LNCaP clone FGC (cell line): Measurements from ENCODE around the gene SLC9A6.
"Not testable (repeated sequence)": the region's sequence is repeated elsewhere in the genome, so short reads cannot be mapped to it uniquely, and the experiment has no call there.

Source experiments
- DNase-seq: peaks from one replicate; pipeline ENCODE4 v3.0.0-alpha.2; 2011; ENCODE audit warnings: low read depth
- H3K4me3 ChIP-seq: 2 replicates; pipeline ENCODE4 v1.5.1; 2011; ENCODE audit warnings: mild to moderate bottlenecking, low read depth, low read length, control low read depth
- TF ChIP-seq, protein P1 (sequence below): IDR thresholded peaks from 2 replicates; pipeline ENCODE4 v1.5.1; 2012; ENCODE audit warnings: mild to moderate bottlenecking; ENCODE audit not compliant: control insufficient read depth, insufficient read depth; ENCODE audit errors: extremely low read depth

The SLC9A6 gene

DNA sequence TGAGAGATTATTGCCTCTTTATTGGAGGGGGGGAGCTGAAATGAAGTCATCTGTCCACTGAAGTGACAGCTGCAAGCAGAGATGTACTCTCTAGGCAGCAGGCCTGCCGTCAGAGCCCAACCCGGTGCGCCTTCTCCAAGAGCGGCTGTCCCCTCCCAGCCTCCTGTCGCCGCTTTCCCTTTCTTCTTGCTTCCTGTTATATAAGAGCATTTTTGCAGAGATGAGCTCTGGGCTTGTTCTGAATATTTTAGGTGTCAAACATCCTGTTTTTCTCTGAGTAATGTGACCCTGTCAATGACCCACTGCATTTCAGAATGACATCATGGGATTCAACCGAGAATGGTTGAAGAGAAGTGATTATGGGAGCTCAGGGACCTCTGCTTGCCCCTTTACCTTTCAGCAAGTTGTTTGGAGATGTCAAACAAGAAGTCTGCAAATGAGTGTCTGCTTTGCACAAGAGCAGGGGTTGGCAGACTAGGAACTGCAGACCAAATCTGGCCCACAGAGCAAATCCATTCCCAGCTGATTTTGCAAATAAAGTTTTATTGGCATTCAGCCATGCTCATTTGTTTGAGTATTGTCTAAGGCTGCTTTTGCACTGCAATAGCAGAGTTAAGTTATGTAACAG is 79.9 kb downstream of the SLC9A6 start:
- no peak for DNase-seq
- TF ChIP-seq, protein P1, sequence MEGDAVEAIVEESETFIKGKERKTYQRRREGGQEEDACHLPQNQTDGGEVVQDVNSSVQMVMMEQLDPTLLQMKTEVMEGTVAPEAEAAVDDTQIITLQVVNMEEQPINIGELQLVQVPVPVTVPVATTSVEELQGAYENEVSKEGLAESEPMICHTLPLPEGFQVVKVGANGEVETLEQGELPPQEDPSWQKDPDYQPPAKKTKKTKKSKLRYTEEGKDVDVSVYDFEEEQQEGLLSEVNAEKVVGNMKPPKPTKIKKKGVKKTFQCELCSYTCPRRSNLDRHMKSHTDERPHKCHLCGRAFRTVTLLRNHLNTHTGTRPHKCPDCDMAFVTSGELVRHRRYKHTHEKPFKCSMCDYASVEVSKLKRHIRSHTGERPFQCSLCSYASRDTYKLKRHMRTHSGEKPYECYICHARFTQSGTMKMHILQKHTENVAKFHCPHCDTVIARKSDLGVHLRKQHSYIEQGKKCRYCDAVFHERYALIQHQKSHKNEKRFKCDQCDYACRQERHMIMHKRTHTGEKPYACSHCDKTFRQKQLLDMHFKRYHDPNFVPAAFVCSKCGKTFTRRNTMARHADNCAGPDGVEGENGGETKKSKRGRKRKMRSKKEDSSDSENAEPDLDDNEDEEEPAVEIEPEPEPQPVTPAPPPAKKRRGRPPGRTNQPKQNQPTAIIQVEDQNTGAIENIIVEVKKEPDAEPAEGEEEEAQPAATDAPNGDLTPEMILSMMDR, result no peak
- H3K4me3 ChIP-seq, result no peak overlapping the region

DNA sequence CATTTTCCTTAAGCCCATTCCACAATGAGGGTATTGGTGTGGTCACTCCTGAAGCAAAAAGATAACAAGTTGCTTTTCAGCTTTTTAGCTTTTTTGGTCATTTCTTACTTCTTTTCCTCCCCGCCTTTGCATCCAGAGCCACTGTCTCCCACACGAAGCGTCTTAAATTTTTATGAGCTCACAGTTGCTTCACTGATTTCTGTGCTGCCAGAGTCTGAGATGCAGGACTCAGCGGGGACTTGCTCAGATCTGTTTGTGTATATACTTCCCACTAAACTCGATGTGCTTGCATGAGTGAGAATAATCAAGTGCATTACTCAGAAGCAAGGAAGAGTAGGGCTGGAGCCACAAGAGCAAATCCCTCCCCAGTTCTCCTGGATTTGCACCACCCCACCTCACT is 81.9 kb downstream of the SLC9A6 start:
- no peak for DNase-seq
- TF ChIP-seq, protein P1, result no peak
- no peak overlapping the region for H3K4me3 ChIP-seq

DNA sequence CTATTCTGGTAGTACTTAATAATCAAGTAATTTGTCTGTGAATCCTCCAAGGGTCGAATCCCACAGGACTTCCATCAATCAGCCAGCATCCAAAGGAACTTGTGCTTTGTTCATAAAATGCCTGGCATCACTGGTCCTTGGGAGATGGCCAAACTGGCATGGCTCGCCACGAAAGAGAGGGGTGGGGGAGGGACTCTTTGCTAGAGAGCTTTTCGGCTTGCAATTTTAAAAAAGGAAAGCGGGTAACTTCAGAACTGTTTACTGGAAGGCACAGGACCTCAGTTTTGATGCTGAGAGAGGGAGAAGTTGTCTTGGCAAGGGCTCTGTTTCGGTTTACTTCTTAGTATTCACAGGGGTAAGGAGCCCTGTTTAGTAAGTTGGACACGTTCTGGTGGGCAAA is 82.7 kb downstream of the SLC9A6 start:
- no peak overlapping the region for H3K4me3 ChIP-seq
- no peak for DNase-seq
- TF ChIP-seq, protein P1, result no peak

DNA sequence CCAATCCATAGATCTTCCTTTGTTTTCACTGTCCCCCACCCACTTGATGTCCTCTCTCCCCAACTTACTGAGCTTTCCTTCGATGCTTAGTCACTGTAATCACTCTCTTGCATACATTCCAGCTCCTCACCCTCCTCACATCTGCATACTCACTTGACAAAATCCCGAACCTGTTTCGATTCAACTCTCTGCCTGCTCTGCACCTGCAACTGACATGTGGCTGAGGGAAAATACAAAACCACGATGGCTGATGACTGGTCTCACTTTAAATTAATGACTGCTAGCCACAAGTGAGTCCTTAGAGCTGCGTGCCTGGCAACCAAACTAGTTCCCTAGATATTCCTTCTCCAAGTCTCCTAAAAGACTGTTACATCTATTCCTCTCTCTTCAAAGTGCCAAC is 91.7 kb downstream of the SLC9A6 start:
- no peak overlapping the region for H3K4me3 ChIP-seq
- no peak for DNase-seq
- TF ChIP-seq, protein P1, result no peak

DNA sequence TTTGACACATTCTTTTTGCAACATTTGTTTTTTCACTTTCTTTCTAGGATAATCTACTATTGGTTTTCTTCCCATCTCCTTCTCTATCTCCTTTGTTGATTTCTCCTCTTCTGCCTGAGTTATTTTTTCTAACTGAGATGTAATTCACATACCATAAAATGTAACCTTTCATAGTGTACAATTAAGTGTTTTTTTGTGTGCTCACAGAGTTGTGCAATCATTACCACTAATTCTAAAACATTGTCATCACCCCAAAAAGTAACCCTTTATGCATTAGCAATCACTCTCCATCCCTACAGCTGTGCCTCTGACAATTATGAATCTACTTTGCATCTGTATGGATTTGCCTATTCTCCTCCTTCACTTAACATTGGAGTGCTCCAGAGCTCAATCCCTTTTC is 95.5 kb downstream of the SLC9A6 start:
- H3K4me3 ChIP-seq, result no peak overlapping the region
- DNase-seq, result no peak
- TF ChIP-seq, protein P1, result no peak

DNA sequence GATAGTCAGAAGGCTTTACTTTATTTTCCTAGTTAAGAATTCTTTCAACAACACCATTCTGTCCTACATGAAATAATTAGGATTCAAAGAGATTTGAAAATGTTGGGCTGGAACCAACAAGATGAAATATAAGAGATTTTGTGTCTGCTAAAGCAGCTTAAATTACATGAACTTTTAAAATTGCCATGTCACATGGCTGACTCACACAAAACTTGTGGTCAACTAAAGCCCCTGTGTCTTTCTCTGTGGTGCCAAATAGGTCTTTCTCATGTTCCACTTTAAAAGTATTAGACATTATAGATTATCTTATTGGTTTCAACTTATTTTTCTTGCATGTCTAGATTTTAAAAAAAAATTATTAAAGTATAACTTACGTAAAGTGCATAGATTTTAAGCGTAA is 101.3 kb downstream of the SLC9A6 start:
- no peak for DNase-seq
- TF ChIP-seq, protein P1, result no peak
- H3K4me3 ChIP-seq, result no peak overlapping the region

DNA sequence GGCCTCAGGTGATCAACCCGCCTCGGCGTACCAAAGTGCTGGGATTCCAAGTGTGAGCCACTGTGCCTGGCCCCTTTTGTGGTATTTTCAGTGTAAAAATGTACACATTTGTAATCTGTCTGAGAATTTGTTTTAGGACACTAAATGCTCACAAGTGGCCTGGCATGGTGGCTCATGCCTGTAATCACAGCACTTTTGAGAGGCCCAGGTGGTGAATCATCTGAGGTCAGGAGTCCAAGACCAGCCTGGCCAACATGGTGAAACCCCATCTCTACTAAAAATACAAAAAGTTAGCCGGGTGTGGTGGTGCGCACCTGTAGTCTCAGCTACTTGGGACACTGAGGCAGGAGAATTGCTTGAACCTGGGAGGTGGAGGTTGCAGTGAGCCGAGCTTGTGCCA is 106.7 kb downstream of the SLC9A6 start:
- DNase-seq, result not testable (repeated sequence)

More for the DNA sequence above, 106.7 kb downstream of the SLC9A6 start:
- H3K4me3 ChIP-seq, result not testable (repeated sequence)
